K562 (cell line): ENCODE measurements around the gene PTPN11. TPM values are rescaled to one million over a fixed set of nuclear protein-coding genes. Genes with fewer than 3 reads are reported as not detected.
A peak's percentile ranks its signal among the peaks of the same experiment; 100 is the strongest.

Experiments
- CBFB ChIP-seq: sonication (generic); formaldehyde crosslinking; IDR thresholded peaks from 2 replicates; pipeline ENCODE4 v1.4.0; 2020; ENCODE audit warnings: mild to moderate bottlenecking, missing genetic modification reagents
- CBX8 ChIP-seq: fragments of 200-600 bp; sonication (generic); IDR thresholded peaks from 2 replicates; pipeline ENCODE4 v1.6.1; 2012; ENCODE audit warnings: borderline replicate concordance, mixed run types, low read depth, mild to moderate bottlenecking, moderate library complexity, mixed read lengths, low read length, control low read depth, inconsistent platforms; ENCODE audit not compliant: poor library complexity, severe bottlenecking; ENCODE audit errors: extremely low read depth
- ETS2 ChIP-seq: IDR thresholded peaks from 2 replicates; pipeline ENCODE4 v1.6.1; 2016; ENCODE audit warnings: borderline replicate concordance, missing genetic modification characterization, mild to moderate bottlenecking, moderate library complexity, missing compliant biosample characterization; ENCODE audit not compliant: poor library complexity, severe bottlenecking
- HCFC1 ChIP-seq: IDR thresholded peaks from 2 replicates; pipeline ENCODE4 v1.6.1; 2012; ENCODE audit warnings: low read depth, low read length, improper control_type of control experiment
- KAT8 ChIP-seq: fragments of 450-650 bp; IDR thresholded peaks from 2 replicates; pipeline ENCODE4 v1.6.1; 2016; ENCODE audit warnings: low read depth, mild to moderate bottlenecking
- MCM7 ChIP-seq, 2 experiments: fragments of 450-650 bp; IDR thresholded peaks; 2 replicates each; pipeline ENCODE4 v1.6.1; 2016 to 2018
- NCOR1 ChIP-seq: fragments of 450-650 bp; IDR thresholded peaks from 2 replicates; pipeline ENCODE4 v1.6.1; 2016; ENCODE audit warnings: mild to moderate bottlenecking, moderate library complexity
- TAF15 ChIP-seq: fragments of 200-400 bp; formaldehyde crosslinking; IDR thresholded peaks from 2 replicates; pipeline ENCODE4 v1.6.1; 2017; ENCODE audit warnings: mild to moderate bottlenecking, low read depth, low read length, moderate library complexity
- ZBTB7A ChIP-seq: IDR thresholded peaks from 2 replicates; pipeline ENCODE4 v1.6.1; 2011; ENCODE audit warnings: low read depth, mild to moderate bottlenecking, low read length, moderate library complexity, borderline replicate concordance; ENCODE audit not compliant: control insufficient read depth
- ZNF133 ChIP-seq: fragments of 250-450 bp; sonication (Bioruptor Pico); IDR thresholded peaks from 2 replicates; pipeline ENCODE4 v1.4.0; 2020; ENCODE audit warnings: mild to moderate bottlenecking
- ZNF23 ChIP-seq: fragments of 250-450 bp; sonication (Bioruptor Pico); IDR thresholded peaks from 2 replicates; pipeline ENCODE4 v1.4.0; 2020; ENCODE audit warnings: mild to moderate bottlenecking
- ZNF77 ChIP-seq: fragments of 250-450 bp; sonication (Bioruptor Pico); IDR thresholded peaks from 2 replicates; pipeline ENCODE4 v1.5.0; 2020
- polyA plus RNA-seq, 8 experiments: library from polyadenylated mRNA; depleted of rRNA in 4 of 8; stranded (reverse) in 5 of 8; unstranded in 3 of 8; fragments of >200 nt; fragmentation: Nextera tagmentation in 2 of 8; fragmentation: Illumina TruSeq in 1 of 8; extraction: Ambion mirVana in 2 of 8; extraction: Trizol in 1 of 8; gene quantifications; 2 replicates each; pipeline versions ENCODE4 v1.2.1 to v1.2.3, GENCODE V29; 2011 to 2014; ENCODE audit warnings: inconsistent platforms in 1 of 8, missing spikeins in 1 of 8
- total RNA-seq, 7 experiments: library from RNA; depleted of rRNA in 6 of 7; stranded (reverse); fragments of >200 nt in 6 of 7; fragmentation: Illumina TruSeq in 2 of 7; extraction: Trizol in 2 of 7; gene quantifications; 2 replicates each; pipeline versions ENCODE4 v1.2.1 to v1.2.3, GENCODE V29; 2011 to 2021; ENCODE audit warnings: low replicate concordance in 1 of 7
- TF ChIP-seq, protein P1 (sequence below): IDR thresholded peaks from 2 replicates; pipeline ENCODE4 v1.6.1; 2011; ENCODE audit warnings: borderline replicate concordance, low read depth, mild to moderate bottlenecking, moderate library complexity, low read length; ENCODE audit not compliant: insufficient read depth, poor library complexity, severe bottlenecking
- TF ChIP-seq, protein P2 (sequence below): fragments of 450-650 bp; IDR thresholded peaks from 2 replicates; pipeline ENCODE4 v1.6.1; 2017; ENCODE audit warnings: antibody characterized with exemption
- TF ChIP-seq, protein P3 (sequence below): fragments of 450-650 bp; formaldehyde crosslinking; IDR thresholded peaks from 2 replicates; pipeline ENCODE4 v1.4.0; 2020; ENCODE audit warnings: mild to moderate bottlenecking
- TF ChIP-seq, protein P4 (sequence below): IDR thresholded peaks from 3 replicates; pipeline ENCODE4 v1.6.1; 2011; ENCODE audit warnings: borderline replicate concordance, mild to moderate bottlenecking; ENCODE audit not compliant: insufficient read length, insufficient read depth
- TF ChIP-seq, protein P5 (sequence below): fragments of 450-650 bp; IDR thresholded peaks from 2 replicates; pipeline ENCODE4 v1.7.1; 2018; ENCODE audit warnings: mild to moderate bottlenecking, low read depth; ENCODE audit not compliant: partially characterized antibody

The PTPN11 gene
- total and polyA plus RNA-seq, 9 of the 15 experiments (the other 6 are each of a cell fraction or from before 2014, with no cell fraction given) = 22.5 to 126 (median 79.7) TPM

DNA sequence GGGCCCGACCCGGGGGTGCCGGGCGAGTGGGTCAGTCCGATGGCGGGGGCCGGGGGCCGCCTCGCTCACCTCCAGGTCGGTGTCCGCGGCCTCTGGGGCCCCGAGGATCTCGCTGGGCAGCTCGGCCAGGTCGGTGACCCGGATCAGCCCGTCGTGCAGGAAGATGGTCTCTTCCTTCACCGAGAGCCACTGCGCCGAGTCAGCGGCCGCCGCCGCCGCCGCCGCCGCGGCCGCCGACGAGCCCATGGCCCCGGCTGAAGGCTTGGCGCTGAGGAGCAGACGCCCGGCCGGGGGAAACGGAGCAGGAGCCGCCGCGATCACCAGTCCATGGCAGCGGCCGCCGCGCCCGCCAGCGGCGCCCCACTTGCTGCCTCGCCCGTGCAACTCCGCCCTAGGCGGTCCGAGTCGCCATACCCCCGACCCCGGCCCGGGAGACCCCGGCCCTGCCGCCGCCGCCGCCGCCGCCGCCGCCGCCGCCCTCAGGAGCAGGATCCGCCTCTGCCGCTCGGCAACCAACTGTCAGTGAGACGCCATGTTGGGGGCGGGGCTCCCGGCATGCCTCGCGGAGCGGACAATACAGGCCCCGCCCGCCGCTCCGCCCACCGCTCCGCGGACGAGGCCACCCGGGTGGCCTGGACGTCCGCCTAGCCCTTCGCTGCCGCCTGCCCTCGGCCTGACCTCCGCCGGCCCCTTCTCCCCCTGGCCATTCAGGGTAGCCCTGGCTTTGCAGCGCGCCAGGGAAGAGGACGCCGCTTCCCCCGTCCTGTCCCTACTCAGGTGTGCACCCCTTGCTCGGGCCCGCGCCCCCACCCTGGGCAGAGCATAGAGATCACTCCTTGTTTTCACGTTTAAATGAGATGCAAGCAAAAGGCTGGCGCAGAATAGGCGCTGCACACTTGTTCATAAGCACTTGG is 36.6 kb upstream of the PTPN11 start, which contains the start of gene HECTD4 (continued):
- TF ChIP-seq, protein P1, sequence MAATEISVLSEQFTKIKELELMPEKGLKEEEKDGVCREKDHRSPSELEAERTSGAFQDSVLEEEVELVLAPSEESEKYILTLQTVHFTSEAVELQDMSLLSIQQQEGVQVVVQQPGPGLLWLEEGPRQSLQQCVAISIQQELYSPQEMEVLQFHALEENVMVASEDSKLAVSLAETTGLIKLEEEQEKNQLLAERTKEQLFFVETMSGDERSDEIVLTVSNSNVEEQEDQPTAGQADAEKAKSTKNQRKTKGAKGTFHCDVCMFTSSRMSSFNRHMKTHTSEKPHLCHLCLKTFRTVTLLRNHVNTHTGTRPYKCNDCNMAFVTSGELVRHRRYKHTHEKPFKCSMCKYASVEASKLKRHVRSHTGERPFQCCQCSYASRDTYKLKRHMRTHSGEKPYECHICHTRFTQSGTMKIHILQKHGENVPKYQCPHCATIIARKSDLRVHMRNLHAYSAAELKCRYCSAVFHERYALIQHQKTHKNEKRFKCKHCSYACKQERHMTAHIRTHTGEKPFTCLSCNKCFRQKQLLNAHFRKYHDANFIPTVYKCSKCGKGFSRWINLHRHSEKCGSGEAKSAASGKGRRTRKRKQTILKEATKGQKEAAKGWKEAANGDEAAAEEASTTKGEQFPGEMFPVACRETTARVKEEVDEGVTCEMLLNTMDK = no peak
- TF ChIP-seq ZNF23 (CRISPR knock-in tag) = no peak
- TF ChIP-seq HCFC1 = peak; percentile 53
- TF ChIP-seq, protein P2, sequence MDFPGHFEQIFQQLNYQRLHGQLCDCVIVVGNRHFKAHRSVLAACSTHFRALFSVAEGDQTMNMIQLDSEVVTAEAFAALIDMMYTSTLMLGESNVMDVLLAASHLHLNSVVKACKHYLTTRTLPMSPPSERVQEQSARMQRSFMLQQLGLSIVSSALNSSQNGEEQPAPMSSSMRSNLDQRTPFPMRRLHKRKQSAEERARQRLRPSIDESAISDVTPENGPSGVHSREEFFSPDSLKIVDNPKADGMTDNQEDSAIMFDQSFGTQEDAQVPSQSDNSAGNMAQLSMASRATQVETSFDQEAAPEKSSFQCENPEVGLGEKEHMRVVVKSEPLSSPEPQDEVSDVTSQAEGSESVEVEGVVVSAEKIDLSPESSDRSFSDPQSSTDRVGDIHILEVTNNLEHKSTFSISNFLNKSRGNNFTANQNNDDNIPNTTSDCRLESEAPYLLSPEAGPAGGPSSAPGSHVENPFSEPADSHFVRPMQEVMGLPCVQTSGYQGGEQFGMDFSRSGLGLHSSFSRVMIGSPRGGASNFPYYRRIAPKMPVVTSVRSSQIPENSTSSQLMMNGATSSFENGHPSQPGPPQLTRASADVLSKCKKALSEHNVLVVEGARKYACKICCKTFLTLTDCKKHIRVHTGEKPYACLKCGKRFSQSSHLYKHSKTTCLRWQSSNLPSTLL = no peak
- TF ChIP-seq ZNF133 (CRISPR knock-in tag) = no peak
- TF ChIP-seq CBFB (CRISPR knock-in tag) = 0 out of 2 replicates have a peak, but pooled peaks have one; percentile 55
- no peak for TF ChIP-seq MCM7 (IDR thresholded peaks at IDR 0.05)
- TF ChIP-seq, protein P3, sequence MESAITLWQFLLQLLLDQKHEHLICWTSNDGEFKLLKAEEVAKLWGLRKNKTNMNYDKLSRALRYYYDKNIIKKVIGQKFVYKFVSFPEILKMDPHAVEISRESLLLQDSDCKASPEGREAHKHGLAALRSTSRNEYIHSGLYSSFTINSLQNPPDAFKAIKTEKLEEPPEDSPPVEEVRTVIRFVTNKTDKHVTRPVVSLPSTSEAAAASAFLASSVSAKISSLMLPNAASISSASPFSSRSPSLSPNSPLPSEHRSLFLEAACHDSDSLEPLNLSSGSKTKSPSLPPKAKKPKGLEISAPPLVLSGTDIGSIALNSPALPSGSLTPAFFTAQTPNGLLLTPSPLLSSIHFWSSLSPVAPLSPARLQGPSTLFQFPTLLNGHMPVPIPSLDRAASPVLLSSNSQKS (CRISPR knock-in tag) = no peak
- no peak for TF ChIP-seq NCOR1
- TF ChIP-seq ETS2 (tag) = no peak
- no peak for TF ChIP-seq KAT8
- peak; percentile 10; the same call in 1 of the 2 replicates for TF ChIP-seq ZBTB7A
- TF ChIP-seq ZNF77 (CRISPR knock-in tag) = no peak
- no peak for TF ChIP-seq CBX8
- TF ChIP-seq, protein P4, sequence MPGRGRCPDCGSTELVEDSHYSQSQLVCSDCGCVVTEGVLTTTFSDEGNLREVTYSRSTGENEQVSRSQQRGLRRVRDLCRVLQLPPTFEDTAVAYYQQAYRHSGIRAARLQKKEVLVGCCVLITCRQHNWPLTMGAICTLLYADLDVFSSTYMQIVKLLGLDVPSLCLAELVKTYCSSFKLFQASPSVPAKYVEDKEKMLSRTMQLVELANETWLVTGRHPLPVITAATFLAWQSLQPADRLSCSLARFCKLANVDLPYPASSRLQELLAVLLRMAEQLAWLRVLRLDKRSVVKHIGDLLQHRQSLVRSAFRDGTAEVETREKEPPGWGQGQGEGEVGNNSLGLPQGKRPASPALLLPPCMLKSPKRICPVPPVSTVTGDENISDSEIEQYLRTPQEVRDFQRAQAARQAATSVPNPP = no peak
- no peak for TF ChIP-seq TAF15
- TF ChIP-seq, protein P5, sequence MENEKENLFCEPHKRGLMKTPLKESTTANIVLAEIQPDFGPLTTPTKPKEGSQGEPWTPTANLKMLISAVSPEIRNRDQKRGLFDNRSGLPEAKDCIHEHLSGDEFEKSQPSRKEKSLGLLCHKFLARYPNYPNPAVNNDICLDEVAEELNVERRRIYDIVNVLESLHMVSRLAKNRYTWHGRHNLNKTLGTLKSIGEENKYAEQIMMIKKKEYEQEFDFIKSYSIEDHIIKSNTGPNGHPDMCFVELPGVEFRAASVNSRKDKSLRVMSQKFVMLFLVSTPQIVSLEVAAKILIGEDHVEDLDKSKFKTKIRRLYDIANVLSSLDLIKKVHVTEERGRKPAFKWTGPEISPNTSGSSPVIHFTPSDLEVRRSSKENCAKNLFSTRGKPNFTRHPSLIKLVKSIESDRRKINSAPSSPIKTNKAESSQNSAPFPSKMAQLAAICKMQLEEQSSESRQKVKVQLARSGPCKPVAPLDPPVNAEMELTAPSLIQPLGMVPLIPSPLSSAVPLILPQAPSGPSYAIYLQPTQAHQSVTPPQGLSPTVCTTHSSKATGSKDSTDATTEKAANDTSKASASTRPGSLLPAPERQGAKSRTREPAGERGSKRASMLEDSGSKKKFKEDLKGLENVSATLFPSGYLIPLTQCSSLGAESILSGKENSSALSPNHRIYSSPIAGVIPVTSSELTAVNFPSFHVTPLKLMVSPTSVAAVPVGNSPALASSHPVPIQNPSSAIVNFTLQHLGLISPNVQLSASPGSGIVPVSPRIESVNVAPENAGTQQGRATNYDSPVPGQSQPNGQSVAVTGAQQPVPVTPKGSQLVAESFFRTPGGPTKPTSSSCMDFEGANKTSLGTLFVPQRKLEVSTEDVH = no peak
